ENCODE results near the gene GALNT6.

Gene GALNT6, protein sequence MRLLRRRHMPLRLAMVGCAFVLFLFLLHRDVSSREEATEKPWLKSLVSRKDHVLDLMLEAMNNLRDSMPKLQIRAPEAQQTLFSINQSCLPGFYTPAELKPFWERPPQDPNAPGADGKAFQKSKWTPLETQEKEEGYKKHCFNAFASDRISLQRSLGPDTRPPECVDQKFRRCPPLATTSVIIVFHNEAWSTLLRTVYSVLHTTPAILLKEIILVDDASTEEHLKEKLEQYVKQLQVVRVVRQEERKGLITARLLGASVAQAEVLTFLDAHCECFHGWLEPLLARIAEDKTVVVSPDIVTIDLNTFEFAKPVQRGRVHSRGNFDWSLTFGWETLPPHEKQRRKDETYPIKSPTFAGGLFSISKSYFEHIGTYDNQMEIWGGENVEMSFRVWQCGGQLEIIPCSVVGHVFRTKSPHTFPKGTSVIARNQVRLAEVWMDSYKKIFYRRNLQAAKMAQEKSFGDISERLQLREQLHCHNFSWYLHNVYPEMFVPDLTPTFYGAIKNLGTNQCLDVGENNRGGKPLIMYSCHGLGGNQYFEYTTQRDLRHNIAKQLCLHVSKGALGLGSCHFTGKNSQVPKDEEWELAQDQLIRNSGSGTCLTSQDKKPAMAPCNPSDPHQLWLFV

DNA sequence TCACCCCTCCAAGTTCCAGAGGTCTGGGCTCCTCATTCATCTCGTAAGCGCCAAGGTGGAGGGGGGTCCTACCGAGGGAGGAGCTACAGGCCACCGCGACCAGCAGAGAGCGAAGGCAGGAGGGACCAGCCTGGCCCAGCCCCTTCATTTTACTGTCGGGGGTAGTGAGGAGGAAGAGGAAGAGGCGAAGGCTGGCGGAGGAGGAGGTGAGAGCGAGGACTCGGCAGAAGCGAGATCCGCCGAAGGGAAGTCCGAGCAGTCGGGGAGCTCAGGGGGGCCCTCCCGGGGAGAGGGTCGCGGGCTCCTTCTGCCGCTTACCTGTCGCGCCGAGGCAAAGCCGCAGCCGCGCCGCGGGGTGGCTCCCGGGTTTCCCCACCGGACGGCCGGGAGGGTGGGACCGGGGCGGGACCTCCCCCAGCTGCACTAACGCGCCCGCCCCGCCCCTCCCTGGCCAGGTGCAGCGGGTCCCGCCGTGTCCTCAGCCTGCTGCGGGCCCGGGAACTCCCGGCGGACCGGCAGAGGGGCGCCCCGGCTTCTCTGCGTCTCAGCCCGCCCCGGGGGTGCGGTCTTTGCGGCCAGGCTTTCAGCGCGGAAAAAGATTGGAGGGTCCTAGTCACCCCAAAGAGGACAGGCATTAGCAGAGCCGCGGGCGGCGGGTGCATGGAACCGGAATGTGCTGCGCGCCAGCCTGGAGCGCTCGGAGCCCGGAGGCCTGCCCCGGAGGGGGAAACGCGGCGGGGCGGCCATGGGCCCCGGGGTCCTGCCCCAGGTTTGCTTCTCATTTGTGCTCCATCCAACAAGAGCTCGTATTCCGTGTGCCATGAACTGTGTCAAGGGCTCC lies at the start of gene GALNT6:
Gene GALNT6, minus strand, starts transcription at position 124 of the 841 bp plus-strand sequence. CDS start 11,625 bp downstream, outside the sequence.
- no peak for DNase-seq

DNA sequence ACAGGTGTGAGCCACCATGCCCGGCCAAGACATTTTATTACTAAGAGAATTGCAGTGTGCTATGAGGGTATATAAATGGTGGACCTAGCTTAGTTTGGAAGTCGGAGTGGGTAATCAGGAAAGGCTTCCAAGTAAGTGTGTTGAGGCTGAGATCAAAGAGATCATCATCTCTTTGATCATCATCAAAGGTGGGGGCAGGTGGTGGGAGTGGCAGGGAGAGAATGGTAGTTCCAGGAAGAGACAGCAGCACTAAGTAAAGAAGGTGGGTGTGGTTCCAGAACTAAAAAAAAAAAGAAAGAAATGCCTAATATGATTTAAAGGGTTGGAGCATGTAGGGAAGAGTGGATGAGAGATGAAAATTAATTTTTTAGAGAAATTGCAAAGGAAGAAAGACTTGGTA lies 48.1 kb upstream of the GALNT6 start:
- no peak for DNase-seq

GRCh38 chr12:51437431-51437830 lies 46.2 kb upstream of the GALNT6 start:
- no peak for DNase-seq

DNA sequence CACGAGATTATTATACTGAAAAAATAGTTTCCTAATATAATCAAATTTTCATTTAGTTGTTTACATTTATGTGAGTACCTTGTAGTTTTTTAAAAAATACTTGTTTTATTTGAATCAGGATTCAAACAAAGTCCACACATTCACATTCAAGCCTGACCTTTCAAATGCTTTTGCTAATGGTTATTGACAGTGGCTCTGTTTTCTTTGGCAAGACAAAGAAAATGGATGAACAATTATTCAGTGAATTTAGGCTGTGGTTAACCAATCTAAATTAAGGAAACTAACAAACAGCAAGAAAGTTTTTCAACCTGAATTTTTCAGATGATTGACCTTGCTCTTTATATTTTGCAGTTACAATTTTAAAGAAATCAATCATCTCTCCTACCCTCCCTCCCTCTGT lies 43.1 kb upstream of the GALNT6 start:
- DNase-seq, result no peak

DNA sequence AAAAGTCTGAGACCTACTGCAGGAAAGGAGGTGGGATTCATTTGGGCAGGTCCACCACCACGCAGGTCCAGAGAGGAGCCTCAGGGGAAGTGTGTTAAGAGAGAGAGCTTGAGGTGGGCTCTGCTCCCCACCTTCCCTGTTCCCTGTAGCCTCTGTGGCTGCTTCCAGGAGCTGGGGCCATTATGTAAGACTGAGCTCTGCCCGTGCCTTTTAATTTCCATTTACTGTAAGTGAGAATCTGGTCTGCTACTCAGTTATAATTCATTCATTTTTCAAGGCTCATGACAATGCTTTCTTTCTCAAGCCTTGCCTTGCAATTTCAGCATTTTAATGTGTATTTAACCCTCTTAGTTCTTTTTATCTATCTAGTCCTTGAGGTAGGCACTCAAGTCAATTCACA lies 41.7 kb upstream of the GALNT6 start:
- DNase-seq, result no peak

- DNase-seq, result no peak
Observed at GRCh38 chr12:51430196-51430895, 39.1 kb upstream of the GALNT6 start.

DNA sequence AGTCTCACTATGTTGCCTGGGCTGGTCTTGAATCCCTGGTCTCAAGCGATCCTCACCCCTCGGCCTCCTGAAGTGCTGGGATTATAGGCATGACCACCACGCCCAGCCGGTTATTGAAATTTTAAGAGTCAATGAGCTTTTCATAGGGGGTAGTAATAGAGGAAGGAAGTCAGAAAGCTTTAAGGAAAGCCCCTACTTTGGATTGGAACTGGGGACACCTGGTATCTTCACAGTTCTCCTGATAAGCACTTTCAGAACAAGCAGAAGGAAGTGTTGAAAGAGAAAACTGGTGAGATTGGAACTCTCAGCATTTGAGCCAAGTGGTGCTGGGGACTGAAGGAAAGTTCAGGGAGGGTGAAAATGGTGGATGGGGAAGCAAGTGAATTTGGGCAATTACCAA lies 38.5 kb upstream of the GALNT6 start:
- no peak for DNase-seq

GRCh38 chr12:51428256-51428655 lies 37.0 kb upstream of the GALNT6 start:
- DNase-seq, result no peak

DNA sequence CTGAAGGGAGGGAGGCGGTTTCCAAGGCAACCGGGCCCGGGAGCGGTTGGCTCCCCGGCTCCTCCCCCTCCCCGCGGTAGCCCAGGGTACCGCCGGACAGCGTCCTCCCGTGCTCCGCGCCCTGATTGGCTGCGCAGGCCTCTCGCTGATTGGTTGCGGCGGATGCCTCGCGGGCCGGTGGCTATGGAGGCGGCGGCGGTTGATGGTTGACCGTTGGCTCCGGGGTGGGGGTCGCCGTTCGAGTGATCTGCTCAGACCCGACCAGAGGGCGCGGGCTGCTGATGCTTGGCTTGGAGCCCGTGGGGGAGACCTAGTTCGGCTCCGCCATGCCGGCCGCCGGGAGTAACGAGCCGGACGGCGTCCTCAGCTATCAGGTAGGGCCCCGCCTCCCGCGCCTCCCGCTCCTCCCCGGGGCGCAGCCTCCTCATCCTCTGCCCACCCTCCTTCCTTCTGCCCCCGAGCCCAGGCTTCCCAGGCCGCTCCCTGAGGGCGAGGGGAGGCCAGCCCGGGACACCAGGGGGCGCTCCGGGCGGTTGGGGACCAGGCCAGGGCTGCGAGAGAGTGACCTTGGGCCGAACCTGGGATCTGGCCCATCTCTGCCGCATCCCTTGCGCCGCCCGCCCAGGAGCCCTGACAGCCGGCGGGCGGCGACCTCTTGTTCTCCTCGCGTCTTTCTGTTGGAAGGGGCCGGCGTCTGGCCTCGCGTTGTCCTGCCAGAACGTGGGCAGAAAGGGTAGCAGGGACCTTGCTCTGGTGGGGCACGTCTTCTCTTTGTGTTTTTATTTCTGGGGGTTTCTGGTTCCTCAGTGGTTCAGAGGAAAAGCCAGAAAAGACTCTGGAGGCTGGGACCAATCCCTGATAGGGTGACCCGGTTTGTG lies 33.7 kb upstream of the GALNT6 start, which contains the start of gene SLC4A8:
Gene SLC4A8, plus strand, starts transcription at position 170 of the 878 bp plus-strand sequence. Its CDS starts 157 bp downstream, at position 327.
- DNase-seq, result peak; percentile 84

DNA sequence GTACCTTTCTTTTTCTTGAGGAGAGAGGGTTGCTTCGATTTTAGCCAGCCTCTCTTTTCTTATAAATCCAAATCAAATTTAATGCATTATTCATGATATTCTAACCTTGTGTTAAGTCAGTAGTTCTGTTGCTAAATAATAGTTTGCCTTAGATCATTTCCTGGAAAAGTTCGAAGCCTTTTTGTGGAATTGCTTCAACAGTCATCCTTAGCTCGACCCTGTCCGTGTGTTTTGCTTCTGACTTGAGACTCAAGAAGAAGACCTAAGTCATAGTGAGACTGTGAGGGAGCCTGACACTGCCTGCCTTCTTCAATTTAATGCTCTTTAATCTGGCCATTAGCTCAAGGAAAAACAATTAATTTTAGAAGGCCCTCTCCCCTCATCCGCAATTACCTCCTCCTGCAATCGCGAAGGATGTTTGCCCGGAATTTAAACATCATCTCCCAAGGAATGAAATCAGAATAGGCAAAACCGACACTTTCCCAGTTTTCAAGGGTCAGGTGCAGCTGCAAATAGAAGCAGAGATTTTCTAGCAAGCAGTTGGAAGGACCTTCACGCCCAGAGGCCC lies 33.0 kb upstream of the GALNT6 start:
- no peak for DNase-seq

DNA sequence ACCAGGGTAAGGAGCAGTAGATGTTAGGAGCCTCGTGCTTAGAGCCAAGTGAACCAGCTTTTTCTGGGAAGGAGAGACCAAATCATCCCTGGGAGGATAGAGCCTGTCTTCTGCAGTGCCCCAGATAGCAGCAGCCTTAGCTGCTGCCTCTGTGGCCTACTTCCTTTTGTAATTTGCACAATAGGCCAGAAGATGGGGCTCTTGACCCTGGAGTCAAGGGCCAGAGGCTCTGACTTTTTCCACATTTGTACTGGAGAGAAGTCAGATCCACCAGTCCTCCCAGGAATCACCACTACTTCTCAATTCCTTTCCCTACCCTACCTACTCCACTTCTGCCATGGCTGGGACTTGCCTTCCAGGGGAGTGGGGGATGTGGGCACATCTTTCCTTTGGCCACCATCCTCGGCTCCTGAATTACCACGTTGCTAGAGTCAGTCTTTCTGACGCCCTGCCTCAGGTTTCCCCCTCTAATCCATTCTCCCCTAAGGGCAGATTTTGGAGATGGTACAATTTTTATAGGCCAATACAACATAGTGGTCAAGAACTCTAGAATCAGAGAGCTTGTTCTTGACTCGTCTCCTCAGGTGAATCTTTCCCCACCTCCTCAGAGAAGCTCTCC lies 30.2 kb upstream of the GALNT6 start:
- no peak for DNase-seq

DNA sequence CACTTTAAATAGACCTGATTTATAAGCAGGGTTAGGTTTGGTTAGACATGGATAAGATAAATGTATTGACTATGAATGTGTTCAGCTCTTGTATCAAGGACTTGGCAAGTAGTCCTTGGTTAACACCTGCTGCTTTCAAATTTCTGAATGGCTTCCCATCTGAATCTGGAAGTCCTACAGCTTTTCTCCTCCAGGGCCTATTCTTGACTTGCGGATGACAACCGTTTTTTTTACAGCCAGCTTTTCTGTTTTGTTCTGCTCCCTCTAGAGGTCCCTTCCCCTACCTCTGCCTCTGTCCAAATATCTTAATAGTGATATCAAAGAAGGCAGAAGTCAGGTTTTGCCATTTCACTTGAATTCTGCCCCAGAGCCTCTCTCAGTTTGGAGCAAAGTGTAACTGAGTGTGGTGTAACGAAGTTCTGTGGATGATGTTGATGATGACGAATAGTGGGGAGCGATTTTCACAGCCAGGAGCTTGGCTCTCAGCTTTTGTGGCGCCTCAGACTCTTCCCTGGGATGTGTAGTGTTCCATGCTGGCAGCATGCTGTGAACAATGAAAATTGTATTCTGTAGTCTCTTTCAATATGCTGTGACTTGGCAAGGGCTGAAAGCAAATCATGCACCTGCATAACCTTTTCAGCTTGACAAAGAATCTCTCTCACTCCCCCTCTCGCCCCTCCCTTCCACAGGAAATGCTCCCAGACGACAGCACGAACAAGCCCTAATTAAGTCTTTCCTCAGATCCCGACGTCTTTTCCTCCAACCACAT lies 28.4 kb upstream of the GALNT6 start:
- DNase-seq, result no peak

DNA sequence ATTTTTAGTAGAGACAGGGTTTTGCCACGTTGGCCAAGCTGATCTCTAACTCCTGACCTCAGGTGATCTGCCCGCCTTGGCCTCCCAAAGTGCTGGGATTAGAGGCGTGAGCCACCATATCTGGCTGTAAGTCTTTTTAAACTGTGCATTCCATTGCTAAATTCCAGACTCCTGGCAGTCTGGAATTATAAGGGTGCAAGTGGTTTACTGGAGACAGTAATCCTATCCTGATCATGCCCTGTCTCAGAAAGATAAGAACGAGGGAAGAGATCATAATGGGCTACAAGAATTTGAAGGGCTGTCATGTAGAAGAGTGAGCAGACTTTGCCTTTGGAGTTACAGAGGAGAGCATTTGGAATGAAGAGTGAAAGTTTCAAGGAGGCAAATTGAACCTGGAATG lies 26.6 kb upstream of the GALNT6 start:
- no peak for DNase-seq

DNA sequence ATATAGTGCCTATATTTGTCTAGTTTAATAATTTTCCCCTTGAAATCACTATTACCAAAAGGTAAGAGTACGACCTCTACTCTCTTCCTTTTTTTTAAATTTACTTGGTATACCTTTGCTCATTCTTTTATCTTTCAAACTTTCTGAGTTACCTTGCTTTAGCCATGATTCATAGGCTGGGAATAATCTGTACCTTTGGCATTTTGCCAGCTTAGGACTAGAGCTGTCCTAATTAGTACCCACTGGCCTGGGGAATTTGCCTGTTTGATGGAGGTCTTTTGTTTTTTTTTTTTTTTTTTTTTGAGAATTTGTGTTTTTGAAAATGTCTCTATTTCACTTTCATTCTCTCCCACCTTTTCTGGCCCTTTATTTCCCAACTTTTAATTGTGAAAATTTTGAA lies 24.7 kb upstream of the GALNT6 start:
- no peak for DNase-seq

DNA sequence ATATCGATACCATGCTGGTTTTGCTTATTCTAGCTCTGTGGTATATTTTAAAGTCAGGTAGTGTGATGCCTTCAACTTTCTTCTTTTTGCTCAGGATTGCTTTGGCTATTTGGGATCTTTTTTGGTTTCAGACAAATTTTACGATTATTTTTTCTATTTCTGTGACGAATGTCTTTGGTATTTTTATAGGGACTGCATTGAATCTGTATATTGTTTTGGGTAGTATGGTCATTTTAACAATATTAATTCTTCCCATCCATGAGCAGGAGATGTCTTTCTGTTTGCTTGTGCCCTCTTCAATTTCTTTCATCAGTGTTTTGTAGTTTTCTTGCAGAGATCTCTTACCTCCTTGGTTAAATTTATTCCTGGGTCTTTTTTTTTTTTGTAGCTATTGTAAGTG lies 22.6 kb upstream of the GALNT6 start:
- no peak for DNase-seq

DNA sequence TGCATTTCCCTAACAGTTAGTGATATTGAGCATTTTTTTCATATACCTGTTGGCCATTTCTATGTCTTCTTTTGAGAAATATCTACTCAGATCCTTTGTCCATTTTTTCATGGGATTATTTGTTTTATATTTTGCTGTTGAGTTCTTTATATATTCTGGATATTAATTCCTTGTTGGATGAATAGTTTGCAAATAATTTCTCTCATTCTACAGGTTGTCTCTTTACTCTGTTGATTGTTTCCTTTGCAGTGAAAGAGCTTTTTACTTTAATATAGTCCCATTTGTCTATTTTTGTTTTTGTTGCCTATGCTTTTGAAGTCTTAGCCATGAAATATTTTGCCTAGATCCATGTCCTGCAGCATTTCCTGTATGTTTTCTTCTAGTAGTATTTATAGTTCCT lies 21.9 kb upstream of the GALNT6 start:
- no peak for DNase-seq

GRCh38 chr12:51409846-51410245 lies 18.6 kb upstream of the GALNT6 start:
- DNase-seq, result no peak

DNA sequence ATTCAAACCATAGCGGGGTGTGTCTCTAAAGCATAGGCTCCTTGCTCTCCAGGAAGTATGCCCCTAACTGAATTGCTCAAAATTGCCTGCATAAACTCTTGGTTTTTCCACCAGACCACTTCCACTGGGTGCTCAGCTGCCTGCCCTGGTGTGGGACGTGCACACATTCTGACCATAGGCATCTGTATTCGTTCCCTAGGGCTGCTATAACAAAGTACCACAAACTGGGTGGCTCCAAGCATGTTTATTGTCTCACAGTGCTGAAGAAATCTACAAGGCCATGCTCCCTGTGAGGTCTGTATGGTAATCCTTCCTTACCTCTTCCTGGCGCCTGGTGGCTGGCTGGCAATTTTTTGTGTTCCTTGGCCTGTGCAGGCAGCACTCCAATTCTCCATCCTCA lies 16.4 kb upstream of the GALNT6 start:
- DNase-seq, result no peak

DNA sequence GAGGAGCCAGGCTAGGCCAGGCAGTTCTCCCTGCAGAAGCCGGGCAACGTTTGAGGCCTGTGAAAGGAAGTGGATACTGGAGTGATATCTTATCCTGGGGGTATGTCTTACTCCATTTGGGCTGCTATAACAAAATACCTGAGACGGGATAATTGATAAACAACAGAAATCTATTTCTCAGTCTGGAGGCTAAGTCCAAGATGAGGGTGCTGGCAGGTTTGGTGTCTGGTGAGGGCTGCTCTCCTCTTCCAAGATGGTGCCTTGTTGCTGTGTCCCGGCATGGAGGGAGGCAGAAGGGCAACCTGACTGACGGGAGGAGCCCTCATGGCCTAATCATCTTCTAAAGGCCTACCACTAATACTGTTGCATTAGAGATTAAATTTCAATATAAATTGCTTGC lies 15.7 kb upstream of the GALNT6 start:
- no peak for DNase-seq

- no peak for DNase-seq
Observed at GRCh38 chr12:51406290-51406689, 15.1 kb upstream of the GALNT6 start.
